ENCODE data around the gene ASCL5.

The ASCL5 gene

DNA sequence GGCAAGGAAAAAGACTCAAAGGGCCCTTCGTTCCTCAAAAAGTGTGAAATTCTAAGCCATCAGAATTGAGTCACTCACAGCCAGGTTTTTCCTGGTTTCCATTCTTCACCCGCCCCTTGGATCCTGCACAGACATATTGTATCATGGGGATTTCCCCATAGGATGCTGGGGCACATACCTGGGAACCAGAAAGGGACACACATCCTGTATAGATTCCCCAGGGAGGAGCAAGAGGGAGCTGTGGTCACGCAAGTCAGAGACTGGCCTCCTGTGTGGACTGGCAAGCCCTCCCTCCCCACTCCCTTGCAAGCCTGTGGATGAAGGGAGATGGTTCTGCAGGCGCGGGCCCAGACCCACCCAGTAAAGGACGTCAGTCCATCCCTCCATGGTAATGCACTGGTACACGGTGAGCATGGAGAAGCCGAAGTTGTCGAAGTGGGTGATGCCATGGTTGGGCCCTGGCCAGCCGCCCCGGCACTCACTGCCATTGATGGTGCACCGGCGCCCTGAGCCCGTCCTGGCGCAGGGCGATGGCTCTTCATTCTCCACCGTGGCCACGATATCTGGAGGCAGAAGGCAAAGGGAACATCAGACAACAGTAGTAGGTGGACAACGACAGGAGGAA lies 38.0 kb downstream of the ASCL5 start:
- no peaks in the 10 kb centered on the region for H3K9me3 ChIP-seq
- DNase-seq (ENCODE audit: low spot score in 2 of 2): no peak
- H3K27me3 ChIP-seq (ENCODE audit: low read depth): no peaks in the 10 kb centered on the region
- H3K36me3 ChIP-seq (replicated peaks): no peaks in the 10 kb centered on the region
- no peaks in the 10 kb centered on the region for H3K4me1 ChIP-seq
- H3K4me3 ChIP-seq: no peak overlapping the region
- in situ Hi-C loops (cut with MboI; ENCODE audit: low sequenced_read_pairs): no loop called here

DNA sequence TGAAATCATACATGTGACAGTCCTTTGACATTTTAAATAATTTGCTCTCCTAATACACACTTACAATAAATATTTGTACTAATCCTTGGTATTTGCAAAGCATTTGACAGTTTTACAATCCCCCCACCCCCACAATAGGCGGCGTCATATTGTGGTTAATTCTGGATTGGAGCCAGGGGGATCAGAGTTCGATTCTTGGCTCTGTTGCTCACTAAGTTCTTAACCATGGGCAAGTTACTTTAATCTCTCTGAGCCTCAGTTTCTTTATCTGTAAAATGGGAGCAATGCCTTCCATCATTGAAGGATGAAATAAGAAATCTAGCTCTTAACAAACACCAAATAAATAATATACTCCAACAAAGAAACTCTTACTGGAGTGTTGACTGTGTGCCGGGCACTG lies 38.6 kb downstream of the ASCL5 start:
- in situ Hi-C loops (cut with MboI; ENCODE audit: low sequenced_read_pairs): no loop called here
- H3K27me3 ChIP-seq (ENCODE audit: low read depth): 0 out of 2 replicates have a peak, but pooled peaks cover 3% of the 10 kb centered on the region
- H3K36me3 ChIP-seq (replicated peaks): no peaks in the 10 kb centered on the region
- H3K4me3 ChIP-seq: no peak overlapping the region
- H3K9me3 ChIP-seq: no peaks in the 10 kb centered on the region
- no peak for DNase-seq (ENCODE audit: low spot score in 2 of 2)
- no peaks in the 10 kb centered on the region for H3K4me1 ChIP-seq

DNA sequence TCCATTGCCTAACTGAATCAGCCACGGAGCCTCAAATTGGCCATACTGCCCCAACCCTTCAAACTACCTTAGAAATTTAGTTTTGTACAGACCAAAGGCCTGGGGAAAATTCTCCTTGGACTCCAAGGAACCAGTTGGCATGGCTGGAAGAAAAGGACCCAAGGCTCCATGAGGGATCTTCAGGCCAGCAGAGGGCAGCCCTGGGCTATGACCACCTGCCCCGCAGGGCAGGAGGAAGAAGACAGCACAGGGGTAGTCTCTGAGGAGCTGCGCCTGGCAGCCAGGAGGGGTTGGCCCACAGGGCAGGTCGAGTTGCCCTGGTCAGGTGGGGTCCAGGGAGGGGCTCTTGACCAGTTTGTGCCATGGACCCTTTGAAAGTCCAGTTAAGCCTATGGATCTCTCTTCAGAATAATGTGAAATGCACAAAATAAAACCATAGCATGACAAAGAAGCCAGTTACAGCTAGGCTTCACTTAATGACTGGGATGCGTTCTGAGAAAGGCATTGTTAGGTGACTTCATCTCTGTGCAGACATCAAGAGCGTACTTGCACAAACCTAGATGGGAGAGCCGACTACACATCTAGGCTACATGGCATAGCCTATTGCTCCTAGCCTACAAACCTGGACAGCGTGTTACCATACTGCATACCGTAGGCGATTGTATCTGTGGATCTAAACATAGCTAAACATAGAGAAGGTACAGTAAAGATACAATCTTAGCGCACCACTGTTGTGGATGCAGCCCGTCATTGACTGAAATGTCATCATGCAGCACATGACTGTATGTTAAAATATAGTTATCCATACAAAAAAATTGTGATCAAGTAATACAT lies 40.9 kb downstream of the ASCL5 start:
- Histone ChIP-seq H3K4me1 (no peaks in the 10 kb centered on the region), H3K9me3 (no peaks in the 10 kb centered on the region), H3K27me3 (ENCODE audit: low read depth) (0 out of 2 replicates have a peak, but pooled peaks cover 3% of the 10 kb centered on the region), H3K36me3 (replicated peaks) (no peaks in the 10 kb centered on the region), H3K4me3 (no peak overlapping the region)
- peak; percentile 21 to 65 for DNase-seq (ENCODE audit: low spot score in 2 of 2)
- in situ Hi-C loops (cut with MboI; ENCODE audit: low sequenced_read_pairs): no loop called here

DNA sequence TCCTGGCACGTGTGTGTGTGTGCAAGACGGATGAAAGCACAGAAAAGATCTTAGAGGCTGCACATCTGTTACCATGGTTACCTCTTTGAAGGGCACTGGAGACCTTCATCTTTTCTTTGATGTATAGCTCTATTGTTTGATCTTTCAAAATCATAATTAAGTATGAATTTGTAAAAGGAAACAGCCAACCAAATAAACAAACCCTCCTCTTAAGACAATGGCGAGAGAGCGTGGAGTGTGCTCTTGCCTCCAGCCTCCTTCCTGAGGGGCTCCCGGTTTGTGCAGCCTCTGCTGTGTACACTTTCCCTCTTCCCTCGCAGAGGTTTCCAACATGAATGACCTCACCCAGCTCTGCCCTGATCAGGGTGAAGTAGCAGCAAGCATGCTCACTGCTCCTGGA lies 42.7 kb downstream of the ASCL5 start:
- 0 out of 2 replicates have a peak, but pooled peaks cover 3% of the 10 kb centered on the region for H3K27me3 ChIP-seq (ENCODE audit: low read depth)
- in situ Hi-C loops (cut with MboI; ENCODE audit: low sequenced_read_pairs): no loop called here
- no peaks in the 10 kb centered on the region for H3K4me1 ChIP-seq
- H3K9me3 ChIP-seq: no peaks in the 10 kb centered on the region
- no peak for DNase-seq (ENCODE audit: low spot score in 2 of 2)
- H3K36me3 ChIP-seq (replicated peaks): no peaks in the 10 kb centered on the region
- H3K4me3 ChIP-seq: no peak overlapping the region

DNA sequence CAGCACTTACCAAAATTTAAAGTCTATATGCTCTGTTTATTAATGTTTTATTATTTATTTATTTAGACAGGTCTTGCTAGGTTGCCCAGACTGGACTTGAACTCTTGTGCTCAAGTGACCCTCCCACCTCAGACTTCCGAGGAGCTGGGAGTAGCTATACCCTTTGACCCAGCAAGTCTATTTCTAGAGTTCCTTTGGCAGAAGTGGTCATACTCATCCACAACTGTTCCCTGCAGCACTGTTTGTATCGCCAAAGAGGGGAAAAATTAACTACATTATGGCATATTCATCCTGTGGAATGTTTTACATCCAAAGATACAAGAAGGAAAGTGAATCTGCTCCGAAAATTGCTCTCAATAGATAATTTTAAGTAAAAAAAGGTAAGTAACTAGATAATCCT lies 43.2 kb downstream of the ASCL5 start:
- in situ Hi-C loops (cut with MboI; ENCODE audit: low sequenced_read_pairs): no loop called here
- no peaks in the 10 kb centered on the region for H3K4me1 ChIP-seq
- DNase-seq (ENCODE audit: low spot score in 2 of 2): no peak
- no peak overlapping the region for H3K4me3 ChIP-seq
- 0 out of 2 replicates have a peak, but pooled peaks cover 3% of the 10 kb centered on the region for H3K27me3 ChIP-seq (ENCODE audit: low read depth)
- H3K36me3 ChIP-seq (replicated peaks): no peaks in the 10 kb centered on the region
- H3K9me3 ChIP-seq: no peaks in the 10 kb centered on the region

DNA sequence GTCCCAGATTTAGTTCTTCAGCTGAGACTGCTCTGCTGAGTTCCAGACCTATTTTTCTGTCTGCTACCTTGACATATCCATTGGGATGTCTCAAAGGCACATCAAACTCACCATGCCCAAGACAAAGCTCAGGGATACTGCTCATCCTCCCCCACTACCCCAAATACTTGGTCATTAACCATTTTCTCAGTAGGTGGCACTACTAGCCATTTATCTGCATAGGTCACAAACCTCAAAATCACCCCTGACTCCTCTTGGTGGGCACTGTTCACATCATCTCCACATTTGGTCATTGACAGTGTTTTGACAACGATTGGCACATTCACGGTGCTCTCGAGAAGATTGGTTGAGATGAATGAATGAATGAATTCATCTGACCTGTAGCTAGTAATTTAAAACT lies 46.8 kb downstream of the ASCL5 start:
- Histone ChIP-seq H3K36me3 (replicated peaks) (no peaks in the 10 kb centered on the region), H3K4me3 (no peak overlapping the region), H3K27me3 (ENCODE audit: low read depth) (0 out of 2 replicates have a peak, but pooled peaks cover 3% of the 10 kb centered on the region), H3K4me1 (no peaks in the 10 kb centered on the region), H3K9me3 (no peaks in the 10 kb centered on the region)
- no peak for DNase-seq (ENCODE audit: low spot score in 2 of 2)
- in situ Hi-C loops (cut with MboI; ENCODE audit: low sequenced_read_pairs): no loop called here

GRCh38 chr1:201077736-201078135 lies 49.2 kb downstream of the ASCL5 start:
- H3K36me3 ChIP-seq (replicated peaks): no peaks in the 10 kb centered on the region
- H3K4me3 ChIP-seq: no peak overlapping the region
- in situ Hi-C loops (cut with MboI; ENCODE audit: low sequenced_read_pairs): no loop called here
- no peak for DNase-seq (ENCODE audit: low spot score in 2 of 2)
- no peaks in the 10 kb centered on the region for H3K9me3 ChIP-seq
- no peaks in the 10 kb centered on the region for H3K27me3 ChIP-seq (ENCODE audit: low read depth)
- no peaks in the 10 kb centered on the region for H3K4me1 ChIP-seq

- no peaks in the 10 kb centered on the region for H3K27me3 ChIP-seq (ENCODE audit: low read depth)
- no peak for DNase-seq (ENCODE audit: low spot score in 2 of 2)
- H3K36me3 ChIP-seq (replicated peaks): no peaks in the 10 kb centered on the region
- no peaks in the 10 kb centered on the region for H3K4me1 ChIP-seq
- H3K4me3 ChIP-seq: no peak overlapping the region
- H3K9me3 ChIP-seq: no peaks in the 10 kb centered on the region
- in situ Hi-C loops (cut with MboI; ENCODE audit: low sequenced_read_pairs): no loop called here
Measured at GRCh38 chr1:201077116-201077515, 49.9 kb downstream of the ASCL5 start.

- no peaks in the 10 kb centered on the region for H3K36me3 ChIP-seq (replicated peaks)
- no peaks in the 10 kb centered on the region for H3K9me3 ChIP-seq
- H3K4me3 ChIP-seq: no peak overlapping the region
- H3K4me1 ChIP-seq: no peaks in the 10 kb centered on the region
- in situ Hi-C loops (cut with MboI; ENCODE audit: low sequenced_read_pairs): no loop called here
- H3K27me3 ChIP-seq (ENCODE audit: low read depth): no peaks in the 10 kb centered on the region
- no peak for DNase-seq (ENCODE audit: low spot score in 2 of 2)
Measured at GRCh38 chr1:201076092-201076491, 50.9 kb downstream of the ASCL5 start.

DNA sequence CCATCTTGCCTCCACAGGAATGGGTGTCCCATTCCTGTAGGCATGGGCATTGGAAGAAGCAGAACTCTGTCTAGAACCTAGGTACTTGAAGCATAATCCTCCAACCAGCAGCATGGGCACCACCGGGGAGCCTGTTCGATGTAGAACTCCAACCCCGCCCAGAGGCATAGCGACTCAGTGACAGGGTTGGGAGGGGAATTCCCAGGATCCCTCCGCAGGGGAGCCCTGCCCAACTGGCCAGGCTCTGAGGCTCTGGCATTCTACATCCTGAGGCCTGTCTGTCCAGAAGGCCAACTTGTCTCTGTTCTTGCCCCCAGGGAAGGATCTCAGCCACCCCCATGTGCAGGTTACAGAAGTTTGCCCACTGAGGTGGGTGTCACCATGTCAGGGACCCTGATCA lies 53.0 kb downstream of the ASCL5 start:
- Histone ChIP-seq H3K27me3 (ENCODE audit: low read depth) (no peaks in the 10 kb centered on the region), H3K4me3 (no peak overlapping the region), H3K4me1 (no peaks in the 10 kb centered on the region), H3K36me3 (replicated peaks) (no peaks in the 10 kb centered on the region), H3K9me3 (no peaks in the 10 kb centered on the region)
- in situ Hi-C loops (cut with MboI; ENCODE audit: low sequenced_read_pairs): no loop called here
- DNase-seq (ENCODE audit: low spot score in 2 of 2): no peak

DNA sequence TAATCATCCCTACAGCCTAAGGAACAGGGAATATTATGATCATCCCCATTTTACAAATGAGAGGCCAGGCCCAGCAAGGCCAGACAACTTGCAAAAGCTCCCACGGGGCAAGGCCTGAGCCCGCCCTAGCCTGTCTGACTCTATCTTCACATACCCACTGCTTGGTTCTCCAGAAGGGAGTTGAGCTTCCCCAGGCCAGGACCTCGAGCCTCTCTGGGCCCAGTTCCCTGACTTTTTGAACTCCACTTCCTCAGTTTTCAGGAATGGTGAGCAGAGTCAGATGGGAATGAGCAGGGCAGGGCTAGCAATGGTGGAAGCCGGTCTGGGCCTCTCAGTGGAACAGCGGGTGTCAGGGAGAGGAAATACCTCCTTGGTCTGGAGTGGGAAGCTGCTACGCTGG lies 54.1 kb downstream of the ASCL5 start:
- DNase-seq (ENCODE audit: low spot score in 2 of 2): no peak
- in situ Hi-C loops (cut with MboI; ENCODE audit: low sequenced_read_pairs): no loop called here
- H3K4me1 ChIP-seq: no peaks in the 10 kb centered on the region
- no peaks in the 10 kb centered on the region for H3K27me3 ChIP-seq (ENCODE audit: low read depth)
- H3K36me3 ChIP-seq (replicated peaks): no peaks in the 10 kb centered on the region
- no peaks in the 10 kb centered on the region for H3K9me3 ChIP-seq
- no peak overlapping the region for H3K4me3 ChIP-seq

- in situ Hi-C loops (cut with MboI; ENCODE audit: low sequenced_read_pairs): no loop called here
- H3K4me3 ChIP-seq: no peak overlapping the region
- H3K4me1 ChIP-seq: no peaks in the 10 kb centered on the region
Measured at GRCh38 chr1:201072149-201072548, 54.8 kb downstream of the ASCL5 start.

GRCh38 chr1:201069636-201070035 lies 57.3 kb downstream of the ASCL5 start:
- Histone ChIP-seq H3K4me1 (no peaks in the 10 kb centered on the region), H3K9me3 (no peaks in the 10 kb centered on the region), H3K4me3 (no peak overlapping the region), H3K27me3 (ENCODE audit: low read depth) (no peaks in the 10 kb centered on the region), H3K36me3 (replicated peaks) (no peaks in the 10 kb centered on the region)
- in situ Hi-C loops (cut with MboI; ENCODE audit: low sequenced_read_pairs): no loop called here
- DNase-seq (ENCODE audit: low spot score in 2 of 2): no peak

More at GRCh38 chr1:201072149-201072548, 54.8 kb downstream of the ASCL5 start:
- Histone ChIP-seq H3K27me3 (ENCODE audit: low read depth) (no peaks in the 10 kb centered on the region), H3K36me3 (replicated peaks) (no peaks in the 10 kb centered on the region), H3K9me3 (no peaks in the 10 kb centered on the region)
- DNase-seq (ENCODE audit: low spot score in 2 of 2): no peak

- H3K27me3 ChIP-seq (ENCODE audit: low read depth): no peaks in the 10 kb centered on the region
- no peak for DNase-seq (ENCODE audit: low spot score in 2 of 2)
- no peaks in the 10 kb centered on the region for H3K36me3 ChIP-seq (replicated peaks)
- in situ Hi-C loops (cut with MboI; ENCODE audit: low sequenced_read_pairs): no loop called here
- H3K4me1 ChIP-seq: no peaks in the 10 kb centered on the region
- H3K4me3 ChIP-seq: no peak overlapping the region
- H3K9me3 ChIP-seq: no peaks in the 10 kb centered on the region
Measured at GRCh38 chr1:201068976-201069375, 58.0 kb downstream of the ASCL5 start.
